Nephron (organoid): Measurements from ENCODE around the gene SLC25A25.

ENCODE experiments used
- H3K27ac Mint-ChIP-seq, 3 experiments: 2 replicates each; pipeline ENCODE4 v1.8.0; 2020; ENCODE audit warnings: mixed read lengths in 3 of 3, mild to moderate bottlenecking in 2 of 3, moderate library complexity in 1 of 3
- H3K27me3 Mint-ChIP-seq: 2 replicates; pipeline ENCODE4 v1.8.0; 2021; ENCODE audit warnings: low read depth, mild to moderate bottlenecking, moderate library complexity, mixed read lengths
- H3K36me3 Mint-ChIP-seq: 2 replicates; pipeline ENCODE4 v1.8.0; 2020; ENCODE audit warnings: low read depth, mixed read lengths
- H3K4me1 Mint-ChIP-seq: 2 replicates; pipeline ENCODE4 v1.8.0; 2020; ENCODE audit warnings: mixed read lengths
- H3K4me3 Mint-ChIP-seq, 3 experiments: 2 replicates each; pipeline ENCODE4 v1.8.0; 2020; ENCODE audit warnings: mild to moderate bottlenecking in 3 of 3, mixed read lengths in 3 of 3, moderate library complexity in 2 of 3
- H3K9me3 Mint-ChIP-seq: 2 replicates; pipeline ENCODE4 v1.8.0; 2020; ENCODE audit warnings: mixed read lengths
- TF ChIP-seq, protein P1 (sequence below), 3 experiments: fragments of 200-600 bp; sonication (generic); IDR thresholded peaks; one replicate each; pipeline ENCODE4 v1.5.0; 2021; ENCODE audit warnings: antibody characterized with exemption in 3 of 3; ENCODE audit not compliant: unreplicated experiment in 3 of 3

SLC25A25 gene

DNA sequence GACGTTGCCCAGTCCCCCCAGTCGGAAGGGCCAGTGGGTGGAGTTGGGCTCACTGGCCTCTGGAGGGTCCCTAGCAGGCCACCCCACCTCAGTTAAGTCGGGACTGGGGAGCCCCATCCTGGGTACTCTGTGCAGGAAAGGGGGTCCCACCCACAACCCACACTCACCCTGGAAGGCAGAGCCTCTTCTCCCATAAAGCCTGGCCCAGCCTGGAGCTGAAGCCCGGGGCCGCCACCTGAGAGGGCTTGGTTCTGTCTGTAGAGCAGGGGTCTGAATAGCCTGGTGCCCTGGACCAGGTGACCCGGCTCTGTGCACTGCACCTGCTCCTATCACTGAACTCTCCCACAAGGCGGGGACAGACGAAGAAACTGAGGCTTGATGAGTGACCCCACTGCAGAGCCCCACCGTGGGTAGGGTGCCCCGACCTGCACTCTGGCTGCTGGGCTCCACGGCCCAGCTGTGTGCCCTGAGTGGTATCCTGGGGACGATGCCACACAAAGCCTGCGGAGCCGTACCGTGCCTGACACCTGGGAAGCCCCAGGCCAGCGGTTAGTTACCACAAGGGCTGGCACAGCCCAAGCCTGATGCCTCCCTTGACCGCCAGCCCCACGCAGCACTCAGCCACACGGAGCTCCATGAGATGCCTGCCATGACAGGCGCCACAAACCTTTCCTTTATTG is 52.2 kb downstream of the SLC25A25 start:
- TF ChIP-seq, protein P1, sequence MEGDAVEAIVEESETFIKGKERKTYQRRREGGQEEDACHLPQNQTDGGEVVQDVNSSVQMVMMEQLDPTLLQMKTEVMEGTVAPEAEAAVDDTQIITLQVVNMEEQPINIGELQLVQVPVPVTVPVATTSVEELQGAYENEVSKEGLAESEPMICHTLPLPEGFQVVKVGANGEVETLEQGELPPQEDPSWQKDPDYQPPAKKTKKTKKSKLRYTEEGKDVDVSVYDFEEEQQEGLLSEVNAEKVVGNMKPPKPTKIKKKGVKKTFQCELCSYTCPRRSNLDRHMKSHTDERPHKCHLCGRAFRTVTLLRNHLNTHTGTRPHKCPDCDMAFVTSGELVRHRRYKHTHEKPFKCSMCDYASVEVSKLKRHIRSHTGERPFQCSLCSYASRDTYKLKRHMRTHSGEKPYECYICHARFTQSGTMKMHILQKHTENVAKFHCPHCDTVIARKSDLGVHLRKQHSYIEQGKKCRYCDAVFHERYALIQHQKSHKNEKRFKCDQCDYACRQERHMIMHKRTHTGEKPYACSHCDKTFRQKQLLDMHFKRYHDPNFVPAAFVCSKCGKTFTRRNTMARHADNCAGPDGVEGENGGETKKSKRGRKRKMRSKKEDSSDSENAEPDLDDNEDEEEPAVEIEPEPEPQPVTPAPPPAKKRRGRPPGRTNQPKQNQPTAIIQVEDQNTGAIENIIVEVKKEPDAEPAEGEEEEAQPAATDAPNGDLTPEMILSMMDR (IDR thresholded peaks at IDR 0.05; ENCODE audit: unreplicated experiment in 3 of 3) = no peak
- Mint-ChIP-seq H3K36me3 (peaks cover 5% of the 10 kb centered on the region), H3K27ac (no peak overlapping the region), H3K27me3 (peaks cover 4% of the 10 kb centered on the region), H3K4me1 (peaks cover 6% of the 10 kb centered on the region), H3K9me3 (no peaks in the 10 kb centered on the region), H3K4me3 (no peak overlapping the region)

DNA sequence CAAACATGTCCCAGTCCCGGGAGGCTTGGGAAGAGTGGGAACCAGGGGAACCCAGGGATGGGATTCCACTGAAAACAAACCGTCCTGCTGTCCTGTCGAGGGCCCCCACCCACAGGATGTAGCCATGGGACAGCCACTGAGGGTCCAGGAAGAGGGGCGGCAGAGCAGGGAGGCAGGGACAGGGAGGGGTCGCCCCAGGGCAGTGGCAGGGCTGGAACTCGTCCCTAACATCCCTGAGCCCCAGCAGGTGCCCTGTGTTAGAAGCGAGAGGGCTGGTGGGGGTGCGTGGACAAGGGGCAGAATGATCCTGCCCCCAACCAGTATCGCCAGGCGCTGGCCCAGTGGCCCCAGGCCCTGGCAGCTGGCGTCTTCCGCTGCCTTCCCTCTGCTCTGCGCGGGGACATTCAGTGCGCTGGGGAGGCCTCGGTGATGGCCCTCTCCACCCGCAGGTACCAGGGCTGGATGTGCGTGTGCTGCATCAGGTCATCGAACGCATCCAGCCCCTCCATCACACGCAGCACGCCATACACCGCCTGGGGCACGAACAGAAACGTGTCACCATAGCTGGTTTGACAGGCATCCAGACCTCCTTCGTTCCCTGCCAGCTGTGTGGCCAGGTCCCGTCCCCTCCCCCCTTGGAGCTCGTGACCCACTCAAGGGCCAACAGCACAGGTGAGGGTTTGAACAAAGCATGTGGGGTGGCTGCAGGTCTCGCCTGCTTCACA is 52.9 kb downstream of the SLC25A25 start:
- Mint-ChIP-seq H3K27me3 (peaks cover 4% of the 10 kb centered on the region), H3K4me3 (no peak overlapping the region), H3K27ac (no peak overlapping the region), H3K9me3 (no peaks in the 10 kb centered on the region), H3K36me3 (peaks cover 3% of the 10 kb centered on the region), H3K4me1 (peaks cover 9% of the 10 kb centered on the region)
- TF ChIP-seq, protein P1 (IDR thresholded peaks at IDR 0.05; ENCODE audit: unreplicated experiment in 3 of 3) = no peak

DNA sequence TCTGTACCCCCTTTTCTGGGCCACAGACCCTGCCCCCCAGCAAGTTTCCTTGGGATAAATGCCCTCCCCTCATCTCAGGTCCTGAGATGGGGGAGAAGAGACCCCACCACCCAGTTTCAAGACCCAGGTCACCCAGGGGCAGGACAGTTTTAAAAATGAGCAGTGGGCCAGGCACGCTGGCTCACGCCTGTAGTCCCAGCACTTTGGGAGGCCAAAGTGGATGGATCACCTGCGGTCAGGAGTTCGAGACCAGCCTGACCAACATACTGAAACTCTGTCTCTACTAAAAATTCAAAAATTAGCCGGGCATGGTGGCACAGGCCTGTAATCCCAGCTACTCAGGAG is 53.4 kb downstream of the SLC25A25 start:
- Mint-ChIP-seq H3K27ac (no peak overlapping the region), H3K9me3 (no peaks in the 10 kb centered on the region), H3K4me1 (peaks cover 14% of the 10 kb centered on the region), H3K36me3 (peaks cover 3% of the 10 kb centered on the region), H3K4me3 (no peak overlapping the region), H3K27me3 (peaks cover 4% of the 10 kb centered on the region)
- TF ChIP-seq, protein P1 (IDR thresholded peaks at IDR 0.05; ENCODE audit: unreplicated experiment in 3 of 3) = no peak

DNA sequence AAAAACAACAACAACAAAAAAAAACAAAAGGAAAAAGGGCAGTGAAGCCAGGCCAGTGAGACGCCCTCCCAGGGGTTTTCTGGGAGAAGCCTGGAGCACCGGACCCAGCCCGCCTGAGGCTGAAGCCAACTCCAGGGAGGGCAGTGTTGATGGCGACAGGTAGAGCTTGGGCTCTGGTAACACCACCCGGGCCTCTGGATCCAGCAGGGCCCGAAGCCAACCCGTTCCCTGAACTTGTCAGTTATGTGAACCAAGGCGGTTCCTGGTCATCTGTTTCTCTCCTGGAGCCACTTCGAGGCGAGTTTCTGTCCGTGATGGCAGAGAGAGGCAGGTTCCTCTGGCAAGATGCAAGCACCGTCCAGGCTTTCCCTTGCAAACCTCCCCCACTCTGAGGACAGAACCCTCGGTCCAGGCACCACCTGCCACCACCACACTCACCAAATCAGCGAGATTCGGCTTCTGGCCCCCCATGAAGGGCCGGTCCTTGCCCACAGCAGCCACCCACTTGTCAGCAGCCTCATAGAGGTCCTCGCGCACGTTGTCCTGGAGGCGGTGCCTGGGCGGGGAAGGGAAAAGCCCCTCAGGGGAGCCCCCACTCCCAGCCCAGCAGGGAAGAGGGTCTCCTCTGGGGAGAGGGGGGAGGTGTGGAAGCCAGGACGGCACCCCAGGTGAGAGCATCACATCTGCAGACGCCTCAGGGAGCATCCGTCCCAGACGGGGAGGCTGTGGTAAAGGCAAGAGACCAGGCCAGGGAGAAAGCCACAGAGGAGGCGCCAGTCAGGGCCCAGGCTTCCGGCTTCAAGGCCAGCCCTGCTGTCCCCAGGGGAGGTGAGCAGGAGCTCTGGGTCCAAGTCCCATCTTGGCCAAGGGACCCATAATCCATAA is 54.1 kb downstream of the SLC25A25 start:
- no peak overlapping the region for H3K27ac Mint-ChIP-seq
- no peak overlapping the region for H3K4me3 Mint-ChIP-seq
- no peaks in the 10 kb centered on the region for H3K9me3 Mint-ChIP-seq
- peaks cover 3% of the 10 kb centered on the region for H3K36me3 Mint-ChIP-seq
- TF ChIP-seq, protein P1 (IDR thresholded peaks at IDR 0.05; ENCODE audit: unreplicated experiment in 3 of 3) = no peak
- peaks cover 14% of the 10 kb centered on the region for H3K4me1 Mint-ChIP-seq
- peaks cover 4% of the 10 kb centered on the region for H3K27me3 Mint-ChIP-seq

DNA sequence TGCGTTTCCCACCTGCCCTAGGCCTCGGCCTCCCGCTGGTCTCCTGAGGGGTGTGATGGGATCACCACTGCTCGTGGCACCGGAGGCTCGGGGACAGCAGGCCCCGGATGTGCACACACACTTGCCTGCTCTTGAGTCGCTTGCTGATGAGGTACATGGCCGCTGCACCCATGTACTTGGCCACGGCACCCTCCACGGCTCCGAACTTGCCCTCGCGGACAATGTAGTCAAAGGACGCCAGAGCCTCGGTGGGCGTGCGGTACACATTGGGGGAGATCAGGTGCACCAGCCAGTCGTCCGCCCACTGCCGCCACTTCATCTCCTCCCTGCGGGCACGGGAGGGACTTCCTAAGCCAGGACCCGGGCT is 54.8 kb downstream of the SLC25A25 start:
- Mint-ChIP-seq H3K27ac (no peak overlapping the region), H3K9me3 (no peaks in the 10 kb centered on the region), H3K4me3 (no peak overlapping the region), H3K36me3 (peaks cover 3% of the 10 kb centered on the region), H3K27me3 (peaks cover under 1% of the 10 kb centered on the region), H3K4me1 (peaks cover 9% of the 10 kb centered on the region)
- TF ChIP-seq, protein P1 (IDR thresholded peaks at IDR 0.05; ENCODE audit: unreplicated experiment in 3 of 3) = no peak
